Neural cell (in vitro differentiated cells): Measurements from ENCODE around the gene LAMP1. TPM values are rescaled to one million over a fixed set of nuclear protein-coding genes. Genes with fewer than 3 reads are reported as not detected.
"Not testable (repeated sequence)": the region's sequence is repeated elsewhere in the genome, so short reads cannot be mapped to it uniquely, and the experiment has no call there.

Source experiments
- H2AFZ ChIP-seq: fragments of 200-600, 300-800 bp; sonication (generic), shearing (Covaris generic); 2 replicates; pipeline ENCODE4 v1.6.0; 2014; ENCODE audit warnings: low read depth, mild to moderate bottlenecking, antibody characterized with exemption, low read length, moderate library complexity
- H3F3A ChIP-seq: fragments of 200-600 bp; shearing (Covaris generic); 2 replicates; pipeline ENCODE4 v1.6.1; 2016; ENCODE audit warnings: mild to moderate bottlenecking, moderate library complexity, mixed read lengths, antibody characterized with exemption, low read length; ENCODE audit not compliant: insufficient read depth, poor library complexity, severe bottlenecking
- H3K27ac ChIP-seq: fragments of 200-600, 300-800 bp; sonication (generic), shearing (Covaris generic); 2 replicates; pipeline ENCODE4 v1.5.1; 2014; ENCODE audit warnings: mild to moderate bottlenecking, low read length, moderate library complexity
- H3K27me3 ChIP-seq: fragments of 300-800, 200-600 bp; sonication (generic), shearing (Covaris generic); 2 replicates; pipeline ENCODE4 v1.6.0; 2014; ENCODE audit warnings: mild to moderate bottlenecking, low read depth, low read length, moderate library complexity; ENCODE audit not compliant: insufficient read depth
- H3K36me3 ChIP-seq: fragments of 300-800, 200-600 bp; sonication (generic), shearing (Covaris generic); 2 replicates; pipeline ENCODE4 v1.5.1; 2014; ENCODE audit warnings: mild to moderate bottlenecking, antibody characterized with exemption, low read length, moderate library complexity; ENCODE audit not compliant: insufficient read depth
- H3K4me2 ChIP-seq: fragments of 300-800, 200-600 bp; sonication (generic), shearing (Covaris generic); 2 replicates; pipeline ENCODE4 v1.6.0; 2014; ENCODE audit warnings: mild to moderate bottlenecking, low read length
- H3K4me3 ChIP-seq: fragments of 300-800, 200-600 bp; sonication (generic), shearing (Covaris generic); 2 replicates; pipeline ENCODE4 v1.5.1; 2014; ENCODE audit warnings: mild to moderate bottlenecking, low read length, moderate library complexity
- H3K79me2 ChIP-seq: fragments of 200-600 bp; shearing (Covaris generic); replicated peaks from 2 replicates; pipeline ENCODE4 v1.6.0; 2014; ENCODE audit warnings: mild to moderate bottlenecking, low read length, moderate library complexity; ENCODE audit not compliant: insufficient read depth
- H3K9ac ChIP-seq: fragments of 300-800, 200-600 bp; sonication (generic), shearing (Covaris generic); 2 replicates; pipeline ENCODE4 v1.6.1; 2016; ENCODE audit warnings: mild to moderate bottlenecking, low read length, mixed read lengths
- H3K9me2 ChIP-seq: fragments of 200-600 bp; shearing (Covaris generic); 2 replicates; pipeline ENCODE4 v1.6.1; 2016; ENCODE audit warnings: mild to moderate bottlenecking, low read length, mixed read lengths; ENCODE audit not compliant: insufficient read depth
- H3K9me3 ChIP-seq: fragments of 200-600, 300-800 bp; sonication (generic), shearing (Covaris generic); 2 replicates; pipeline ENCODE4 v1.6.1; 2016; ENCODE audit warnings: mild to moderate bottlenecking, mixed run types, low read length, moderate library complexity, mixed read lengths
- H4K20me1 ChIP-seq: fragments of 200-600 bp; shearing (Covaris generic); 2 replicates; pipeline ENCODE4 v1.6.1; 2016; ENCODE audit warnings: mild to moderate bottlenecking, mixed run types; ENCODE audit not compliant: insufficient read depth
- EP300 ChIP-seq: fragments of 450-650 bp; conservative IDR thresholded peaks from 2 replicates; pipeline ENCODE4 v1.6.1; 2014; ENCODE audit warnings: antibody characterized with exemption, mild to moderate bottlenecking, moderate library complexity; ENCODE audit not compliant: poor library complexity, severe bottlenecking
- EZH2 ChIP-seq: fragments of 200-600, 300-800 bp; shearing (Covaris generic), sonication (generic); IDR thresholded peaks from 2 replicates; pipeline ENCODE4 v1.6.1; 2014; ENCODE audit warnings: antibody characterized with exemption, low read length, borderline replicate concordance, mild to moderate bottlenecking; ENCODE audit not compliant: insufficient read depth, poor library complexity, severe bottlenecking
- MXI1 ChIP-seq: fragments of 450-650 bp; conservative IDR thresholded peaks from 2 replicates; pipeline ENCODE4 v1.6.1; 2014; ENCODE audit warnings: antibody characterized with exemption, mild to moderate bottlenecking; ENCODE audit not compliant: poor library complexity, severe bottlenecking
- POLR2AphosphoS5 ChIP-seq: IDR thresholded peaks from 2 replicates; pipeline ENCODE4 v1.6.1; 2012
- RAD21 ChIP-seq: fragments of 450-650 bp; conservative IDR thresholded peaks from 2 replicates; pipeline ENCODE4 v1.6.1; 2014; ENCODE audit warnings: antibody characterized with exemption, mild to moderate bottlenecking, moderate library complexity
- REST ChIP-seq: IDR thresholded peaks from 2 replicates; pipeline ENCODE4 v1.6.1; 2012; ENCODE audit warnings: borderline replicate concordance
- SMC3 ChIP-seq: fragments of 450-650 bp; conservative IDR thresholded peaks from 2 replicates; pipeline ENCODE4 v1.6.1; 2014; ENCODE audit warnings: antibody characterized with exemption, mild to moderate bottlenecking, moderate library complexity; ENCODE audit not compliant: poor library complexity
- TAF1 ChIP-seq: IDR thresholded peaks from 2 replicates; pipeline ENCODE4 v1.6.1; 2012; ENCODE audit warnings: low read depth
- polyA plus RNA-seq: library from polyadenylated mRNA; depleted of rRNA; stranded (reverse); fragments of >200 nt; gene quantifications from 2 replicates; pipeline ENCODE4 v1.2.3, GENCODE V29; 2014
- TF ChIP-seq, protein P1 (sequence below): fragments of 450-650 bp; IDR thresholded peaks from 2 replicates; pipeline ENCODE4 v1.5.1; 2014; ENCODE audit warnings: antibody characterized with exemption, mild to moderate bottlenecking, moderate library complexity; ENCODE audit not compliant: poor library complexity, severe bottlenecking

Gene LAMP1
- polyA plus RNA-seq, 1 donor from 2014 or later, result 69.7 TPM

- no peaks in the 10 kb centered on the region for H3K9me2 ChIP-seq
- no peaks in the 10 kb centered on the region for H3F3A ChIP-seq
- H3K4me3 ChIP-seq, result no peak overlapping the region
- no peak overlapping the region for H3K27ac ChIP-seq
- no peaks in the 10 kb centered on the region for H3K27me3 ChIP-seq
- H3K4me2 ChIP-seq, result no peak overlapping the region
- no peaks in the 10 kb centered on the region for H3K36me3 ChIP-seq
- no peak overlapping the region for H2AFZ ChIP-seq
- no peaks in the 10 kb centered on the region for H4K20me1 ChIP-seq
- TF ChIP-seq POLR2AphosphoS5 (no peak), TAF1 (no peak), EZH2 (no peak), EP300 (no peak), SMC3 (no peak), REST (no peak), MXI1 (no peak), RAD21 (no peak)
- TF ChIP-seq, protein P1, sequence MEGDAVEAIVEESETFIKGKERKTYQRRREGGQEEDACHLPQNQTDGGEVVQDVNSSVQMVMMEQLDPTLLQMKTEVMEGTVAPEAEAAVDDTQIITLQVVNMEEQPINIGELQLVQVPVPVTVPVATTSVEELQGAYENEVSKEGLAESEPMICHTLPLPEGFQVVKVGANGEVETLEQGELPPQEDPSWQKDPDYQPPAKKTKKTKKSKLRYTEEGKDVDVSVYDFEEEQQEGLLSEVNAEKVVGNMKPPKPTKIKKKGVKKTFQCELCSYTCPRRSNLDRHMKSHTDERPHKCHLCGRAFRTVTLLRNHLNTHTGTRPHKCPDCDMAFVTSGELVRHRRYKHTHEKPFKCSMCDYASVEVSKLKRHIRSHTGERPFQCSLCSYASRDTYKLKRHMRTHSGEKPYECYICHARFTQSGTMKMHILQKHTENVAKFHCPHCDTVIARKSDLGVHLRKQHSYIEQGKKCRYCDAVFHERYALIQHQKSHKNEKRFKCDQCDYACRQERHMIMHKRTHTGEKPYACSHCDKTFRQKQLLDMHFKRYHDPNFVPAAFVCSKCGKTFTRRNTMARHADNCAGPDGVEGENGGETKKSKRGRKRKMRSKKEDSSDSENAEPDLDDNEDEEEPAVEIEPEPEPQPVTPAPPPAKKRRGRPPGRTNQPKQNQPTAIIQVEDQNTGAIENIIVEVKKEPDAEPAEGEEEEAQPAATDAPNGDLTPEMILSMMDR, result no peak
- no peak overlapping the region for H3K9ac ChIP-seq
- no peaks in the 10 kb centered on the region for H3K9me3 ChIP-seq
- H3K79me2 ChIP-seq, result peaks cover 18% of the 10 kb centered on the region
Measured at GRCh38 chr13:113307491-113307890, 10.5 kb downstream of the LAMP1 start.

DNA sequence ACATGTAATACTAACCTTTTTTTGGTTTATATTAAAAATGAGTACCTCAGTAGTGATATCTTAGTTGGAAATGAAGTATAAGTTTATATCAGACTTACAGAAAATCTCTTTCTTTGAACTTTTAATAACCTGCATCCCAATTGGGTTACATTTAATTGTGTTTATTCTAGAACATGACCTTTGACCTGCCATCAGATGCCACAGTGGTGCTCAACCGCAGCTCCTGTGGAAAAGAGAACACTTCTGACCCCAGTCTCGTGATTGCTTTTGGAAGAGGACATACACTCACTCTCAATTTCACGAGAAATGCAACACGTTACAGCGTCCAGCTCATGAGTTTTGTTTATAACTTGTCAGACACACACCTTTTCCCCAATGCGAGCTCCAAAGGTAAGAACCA, 12.4 kb downstream of the LAMP1 start:
- Histone ChIP-seq H3K9me3 (no peaks in the 10 kb centered on the region), H3K27ac (no peak overlapping the region), H3K9me2 (no peaks in the 10 kb centered on the region), H3K79me2 (no peaks in the 10 kb centered on the region), H3F3A (no peaks in the 10 kb centered on the region), H4K20me1 (no peaks in the 10 kb centered on the region), H2AFZ (no peak overlapping the region), H3K27me3 (no peaks in the 10 kb centered on the region), H3K4me3 (no peak overlapping the region), H3K4me2 (no peak overlapping the region), H3K36me3 (no peaks in the 10 kb centered on the region), H3K9ac (no peak overlapping the region)
- TF ChIP-seq SMC3 (no peak), POLR2AphosphoS5 (no peak), EP300 (no peak), MXI1 (no peak), RAD21 (no peak), REST (no peak), EZH2 (no peak), TAF1 (no peak)
- TF ChIP-seq, protein P1, result no peak

DNA sequence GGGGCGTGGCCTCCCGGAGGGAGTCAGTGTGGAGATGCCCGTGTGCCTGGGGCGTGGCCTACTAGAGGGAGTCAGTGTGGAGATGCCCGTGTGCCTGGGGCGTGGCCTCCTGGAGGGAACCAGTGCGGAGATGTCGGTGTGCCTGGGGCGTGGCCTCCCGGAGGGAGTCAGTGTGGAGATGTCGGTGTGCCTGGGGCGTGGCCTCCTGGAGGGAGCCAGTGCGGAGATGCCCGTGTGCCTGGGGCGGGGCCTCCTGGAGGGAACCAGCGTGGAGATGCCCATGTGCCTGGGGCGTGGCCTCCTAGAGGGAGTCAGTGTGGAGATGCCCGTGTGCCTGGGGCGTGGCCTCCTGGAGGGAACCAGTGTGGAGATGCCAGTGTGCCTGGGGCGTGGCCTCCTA, 17.1 kb downstream of the LAMP1 start:
- not testable (repeated sequence) for H3K4me3 ChIP-seq, H3K4me2 ChIP-seq, H3K79me2 ChIP-seq, H4K20me1 ChIP-seq, H3K9me2 ChIP-seq, H3K36me3 ChIP-seq, H3K27me3 ChIP-seq, H3K9me3 ChIP-seq, H3K9ac ChIP-seq, H2AFZ ChIP-seq, H3K27ac ChIP-seq, H3F3A ChIP-seq
